ENCODE measurements around the gene THSD7A. TPM values are rescaled to one million over a fixed set of nuclear protein-coding genes. Genes with fewer than 3 reads are reported as not detected.

Gene THSD7A
- total and polyA plus RNA-seq, 4 donors: 0.15 to 2.7 (median 1.9) TPM

GRCh38 chr7:11489280-11489679 lies 342.7 kb downstream of the THSD7A start:
- no peaks in the 10 kb centered on the region for H3K4me1 ChIP-seq (ENCODE audit: control insufficient read depth in 4 of 4, insufficient read depth in 4 of 4, low read length in 3 of 4)
- DNase-seq (ENCODE audit: low spot score): no peak
- TF ChIP-seq, protein P1, sequence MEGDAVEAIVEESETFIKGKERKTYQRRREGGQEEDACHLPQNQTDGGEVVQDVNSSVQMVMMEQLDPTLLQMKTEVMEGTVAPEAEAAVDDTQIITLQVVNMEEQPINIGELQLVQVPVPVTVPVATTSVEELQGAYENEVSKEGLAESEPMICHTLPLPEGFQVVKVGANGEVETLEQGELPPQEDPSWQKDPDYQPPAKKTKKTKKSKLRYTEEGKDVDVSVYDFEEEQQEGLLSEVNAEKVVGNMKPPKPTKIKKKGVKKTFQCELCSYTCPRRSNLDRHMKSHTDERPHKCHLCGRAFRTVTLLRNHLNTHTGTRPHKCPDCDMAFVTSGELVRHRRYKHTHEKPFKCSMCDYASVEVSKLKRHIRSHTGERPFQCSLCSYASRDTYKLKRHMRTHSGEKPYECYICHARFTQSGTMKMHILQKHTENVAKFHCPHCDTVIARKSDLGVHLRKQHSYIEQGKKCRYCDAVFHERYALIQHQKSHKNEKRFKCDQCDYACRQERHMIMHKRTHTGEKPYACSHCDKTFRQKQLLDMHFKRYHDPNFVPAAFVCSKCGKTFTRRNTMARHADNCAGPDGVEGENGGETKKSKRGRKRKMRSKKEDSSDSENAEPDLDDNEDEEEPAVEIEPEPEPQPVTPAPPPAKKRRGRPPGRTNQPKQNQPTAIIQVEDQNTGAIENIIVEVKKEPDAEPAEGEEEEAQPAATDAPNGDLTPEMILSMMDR (IDR thresholded peaks at IDR 0.05; ENCODE audit: low read depth, low read length, missing input control): no peak
- no peak for TF ChIP-seq HNF4G (IDR thresholded peaks at IDR 0.05)
- TF ChIP-seq, protein P2, sequence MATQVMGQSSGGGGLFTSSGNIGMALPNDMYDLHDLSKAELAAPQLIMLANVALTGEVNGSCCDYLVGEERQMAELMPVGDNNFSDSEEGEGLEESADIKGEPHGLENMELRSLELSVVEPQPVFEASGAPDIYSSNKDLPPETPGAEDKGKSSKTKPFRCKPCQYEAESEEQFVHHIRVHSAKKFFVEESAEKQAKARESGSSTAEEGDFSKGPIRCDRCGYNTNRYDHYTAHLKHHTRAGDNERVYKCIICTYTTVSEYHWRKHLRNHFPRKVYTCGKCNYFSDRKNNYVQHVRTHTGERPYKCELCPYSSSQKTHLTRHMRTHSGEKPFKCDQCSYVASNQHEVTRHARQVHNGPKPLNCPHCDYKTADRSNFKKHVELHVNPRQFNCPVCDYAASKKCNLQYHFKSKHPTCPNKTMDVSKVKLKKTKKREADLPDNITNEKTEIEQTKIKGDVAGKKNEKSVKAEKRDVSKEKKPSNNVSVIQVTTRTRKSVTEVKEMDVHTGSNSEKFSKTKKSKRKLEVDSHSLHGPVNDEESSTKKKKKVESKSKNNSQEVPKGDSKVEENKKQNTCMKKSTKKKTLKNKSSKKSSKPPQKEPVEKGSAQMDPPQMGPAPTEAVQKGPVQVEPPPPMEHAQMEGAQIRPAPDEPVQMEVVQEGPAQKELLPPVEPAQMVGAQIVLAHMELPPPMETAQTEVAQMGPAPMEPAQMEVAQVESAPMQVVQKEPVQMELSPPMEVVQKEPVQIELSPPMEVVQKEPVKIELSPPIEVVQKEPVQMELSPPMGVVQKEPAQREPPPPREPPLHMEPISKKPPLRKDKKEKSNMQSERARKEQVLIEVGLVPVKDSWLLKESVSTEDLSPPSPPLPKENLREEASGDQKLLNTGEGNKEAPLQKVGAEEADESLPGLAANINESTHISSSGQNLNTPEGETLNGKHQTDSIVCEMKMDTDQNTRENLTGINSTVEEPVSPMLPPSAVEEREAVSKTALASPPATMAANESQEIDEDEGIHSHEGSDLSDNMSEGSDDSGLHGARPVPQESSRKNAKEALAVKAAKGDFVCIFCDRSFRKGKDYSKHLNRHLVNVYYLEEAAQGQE (IDR thresholded peaks at IDR 0.05): no peak
- no peak for TF ChIP-seq NR2F2 (IDR thresholded peaks at IDR 0.05)
- TF ChIP-seq, protein P3, sequence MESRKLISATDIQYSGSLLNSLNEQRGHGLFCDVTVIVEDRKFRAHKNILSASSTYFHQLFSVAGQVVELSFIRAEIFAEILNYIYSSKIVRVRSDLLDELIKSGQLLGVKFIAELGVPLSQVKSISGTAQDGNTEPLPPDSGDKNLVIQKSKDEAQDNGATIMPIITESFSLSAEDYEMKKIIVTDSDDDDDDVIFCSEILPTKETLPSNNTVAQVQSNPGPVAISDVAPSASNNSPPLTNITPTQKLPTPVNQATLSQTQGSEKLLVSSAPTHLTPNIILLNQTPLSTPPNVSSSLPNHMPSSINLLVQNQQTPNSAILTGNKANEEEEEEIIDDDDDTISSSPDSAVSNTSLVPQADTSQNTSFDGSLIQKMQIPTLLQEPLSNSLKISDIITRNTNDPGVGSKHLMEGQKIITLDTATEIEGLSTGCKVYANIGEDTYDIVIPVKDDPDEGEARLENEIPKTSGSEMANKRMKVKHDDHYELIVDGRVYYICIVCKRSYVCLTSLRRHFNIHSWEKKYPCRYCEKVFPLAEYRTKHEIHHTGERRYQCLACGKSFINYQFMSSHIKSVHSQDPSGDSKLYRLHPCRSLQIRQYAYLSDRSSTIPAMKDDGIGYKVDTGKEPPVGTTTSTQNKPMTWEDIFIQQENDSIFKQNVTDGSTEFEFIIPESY (IDR thresholded peaks at IDR 0.05): no peak
- no peak for TF ChIP-seq RAD21 (IDR thresholded peaks at IDR 0.05)
- TF ChIP-seq GABPA (IDR thresholded peaks at IDR 0.05 in 1 of 2, conservative IDR thresholded peaks at IDR 0.05 in 1 of 2): no peak
- TF ChIP-seq FOXA1 (IDR thresholded peaks at IDR 0.05): no peak
- no peak for TF ChIP-seq RXRA (IDR thresholded peaks at IDR 0.05)
- TF ChIP-seq EGR1 (IDR thresholded peaks at IDR 0.05; ENCODE audit: low read depth in 2 of 2): no peak
- TF ChIP-seq FOXA2 (IDR thresholded peaks at IDR 0.05): no peak
- no peak for TF ChIP-seq JUND (IDR thresholded peaks at IDR 0.05)
- TF ChIP-seq YY1 (IDR thresholded peaks at IDR 0.05): no peak
- no peak for TF ChIP-seq MAX (IDR thresholded peaks at IDR 0.05)
- no peak for TF ChIP-seq TAF1 (conservative IDR thresholded peaks at IDR 0.05)
- TF ChIP-seq SP1 (IDR thresholded peaks at IDR 0.05): no peak
- TF ChIP-seq HNF4A (conservative IDR thresholded peaks at IDR 0.05): no peak
- H3K27me3 ChIP-seq (ENCODE audit: control insufficient read depth in 4 of 4, insufficient read depth in 4 of 4, low read length in 3 of 4): no peaks in the 10 kb centered on the region
- H3K36me3 ChIP-seq (ENCODE audit: control insufficient read depth in 4 of 4, insufficient read depth in 3 of 4, low read depth in 1 of 4, low read length in 3 of 4): no peaks in the 10 kb centered on the region
- no peak overlapping the region for H3K27ac ChIP-seq (ENCODE audit: low read depth in 1 of 2, low read length in 2 of 2)
- no peak overlapping the region for H3K4me3 ChIP-seq (ENCODE audit: low read depth in 1 of 3, low read length in 3 of 3)
- no peak overlapping the region for H3K9ac ChIP-seq (ENCODE audit: low read depth in 1 of 2, low read length in 2 of 2)
- no peaks in the 10 kb centered on the region for H3K9me3 ChIP-seq (ENCODE audit: control insufficient read depth in 4 of 4, low read length in 3 of 4)

- Histone ChIP-seq H3K4me3 (ENCODE audit: low read depth in 1 of 3, low read length in 3 of 3) (no peak overlapping the region), H3K36me3 (ENCODE audit: control insufficient read depth in 4 of 4, insufficient read depth in 3 of 4, low read depth in 1 of 4, low read length in 3 of 4) (no peaks in the 10 kb centered on the region), H3K27me3 (ENCODE audit: control insufficient read depth in 4 of 4, insufficient read depth in 4 of 4, low read length in 3 of 4) (no peaks in the 10 kb centered on the region), H3K9ac (ENCODE audit: low read depth in 1 of 2, low read length in 2 of 2) (no peak overlapping the region), H3K9me3 (ENCODE audit: control insufficient read depth in 4 of 4, low read length in 3 of 4) (no peaks in the 10 kb centered on the region), H3K27ac (ENCODE audit: low read depth in 1 of 2, low read length in 2 of 2) (no peak overlapping the region), H3K4me1 (ENCODE audit: control insufficient read depth in 4 of 4, insufficient read depth in 4 of 4, low read length in 3 of 4) (peaks cover 0 to 1% (median 0%) of the 10 kb centered on the region in 4 donors)
- WGBS: 80% methylated on average over 2 of the region's 2 CpGs
- no peak for DNase-seq (ENCODE audit: low spot score)
- TF ChIP-seq EGR1 (IDR thresholded peaks at IDR 0.05; ENCODE audit: low read depth in 2 of 2) (no peak), RAD21 (IDR thresholded peaks at IDR 0.05) (peak; percentile 62 to 78)
- TF ChIP-seq, protein P1 (IDR thresholded peaks at IDR 0.05; ENCODE audit: low read depth, low read length, missing input control): peak; percentile 31
Measured at GRCh38 chr7:11486271-11486670, 345.7 kb downstream of the THSD7A start.

Measured in liver (tissue), 9 donors.